GM18907 (cell line): Measurements from ENCODE around the gene NETO2.
"Not testable (repeated sequence)": the region's sequence is repeated elsewhere in the genome, so short reads cannot be mapped to it uniquely, and the experiment has no call there.

Experiments
- ATAC-seq: cut with Tn5 transposase; IDR thresholded peaks from one replicate; pipeline ENCODE4 v1.9.1; 2021; ENCODE audit warnings: mild to moderate bottlenecking, moderate library complexity; ENCODE audit not compliant: unreplicated experiment

NETO2 gene

GRCh38 chr16:47143677-47144558 lies at the start of gene NETO2:
Gene NETO2, minus strand, starts transcription at chr16:47143945. Its CDS starts 333 bp downstream, at chr16:47143612.
- ATAC-seq = peak; percentile 62

- ATAC-seq = no peak
Measured at GRCh38 chr16:47182318-47182717, 38.6 kb upstream of the NETO2 start.

GRCh38 chr16:47181066-47181465 lies 37.3 kb upstream of the NETO2 start:
- not testable (repeated sequence) for ATAC-seq

DNA sequence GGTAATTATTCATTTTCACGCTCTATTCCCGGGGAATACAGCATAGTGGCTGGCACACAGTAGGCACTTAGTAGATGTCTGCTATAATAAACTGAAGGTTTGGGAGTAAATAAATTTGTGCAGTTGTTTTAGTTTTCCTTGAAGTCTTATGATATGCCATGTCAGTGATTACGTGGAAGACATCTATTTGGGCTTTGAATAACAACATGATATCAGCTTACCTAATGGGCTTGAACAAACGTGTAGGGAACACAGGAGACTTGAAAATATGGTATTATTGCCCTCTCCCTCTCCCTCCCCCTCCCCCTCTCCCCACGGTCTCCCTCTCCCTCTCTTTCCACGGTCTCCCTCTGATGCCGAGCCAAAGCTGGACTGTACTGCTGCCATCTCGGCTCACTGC lies 36.3 kb upstream of the NETO2 start:
- ATAC-seq = no peak

GRCh38 chr16:47175152-47175551 lies 31.4 kb upstream of the NETO2 start:
- no peak for ATAC-seq

- ATAC-seq = no peak
Measured at GRCh38 chr16:47162670-47163420, 19.1 kb upstream of the NETO2 start.

GRCh38 chr16:47161464-47161863 lies 17.7 kb upstream of the NETO2 start:
- ATAC-seq = no peak

DNA sequence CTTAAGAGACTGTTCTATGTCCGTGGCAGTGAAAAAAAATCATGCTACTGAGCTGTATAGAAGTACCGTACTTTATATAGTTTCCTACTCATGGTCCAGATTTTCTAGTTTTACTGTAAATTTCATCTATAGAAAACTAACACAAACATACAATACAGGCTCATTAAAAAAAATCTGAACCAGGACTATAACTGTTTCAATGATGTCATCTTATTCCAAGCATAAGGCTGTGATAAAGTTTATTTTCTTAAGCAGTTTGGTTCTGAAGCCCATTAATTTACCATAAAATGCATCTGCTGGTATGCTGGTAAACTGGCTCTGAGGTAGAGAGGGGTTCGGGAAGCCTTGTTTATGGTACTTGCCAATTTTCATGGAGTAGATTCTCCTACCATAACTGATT lies 16.7 kb upstream of the NETO2 start:
- ATAC-seq = no peak

DNA sequence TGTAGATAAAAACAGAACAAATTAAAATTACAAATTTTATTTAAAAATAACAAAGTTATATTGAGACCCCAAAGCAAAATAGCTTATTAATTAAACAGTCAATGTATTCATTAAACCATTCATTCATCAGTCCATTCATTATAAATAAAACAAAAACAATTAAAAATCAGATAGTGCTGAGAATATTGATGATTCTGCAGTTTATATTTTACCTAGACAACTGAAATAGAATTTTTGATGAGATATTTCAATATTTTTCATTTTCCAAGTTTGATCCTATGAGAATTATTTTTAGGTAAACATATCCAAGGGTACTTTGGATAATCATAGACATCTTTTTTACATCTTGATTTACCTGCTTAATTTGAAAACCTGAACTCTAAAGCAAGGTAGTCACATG lies 15.2 kb upstream of the NETO2 start:
- no peak for ATAC-seq

DNA sequence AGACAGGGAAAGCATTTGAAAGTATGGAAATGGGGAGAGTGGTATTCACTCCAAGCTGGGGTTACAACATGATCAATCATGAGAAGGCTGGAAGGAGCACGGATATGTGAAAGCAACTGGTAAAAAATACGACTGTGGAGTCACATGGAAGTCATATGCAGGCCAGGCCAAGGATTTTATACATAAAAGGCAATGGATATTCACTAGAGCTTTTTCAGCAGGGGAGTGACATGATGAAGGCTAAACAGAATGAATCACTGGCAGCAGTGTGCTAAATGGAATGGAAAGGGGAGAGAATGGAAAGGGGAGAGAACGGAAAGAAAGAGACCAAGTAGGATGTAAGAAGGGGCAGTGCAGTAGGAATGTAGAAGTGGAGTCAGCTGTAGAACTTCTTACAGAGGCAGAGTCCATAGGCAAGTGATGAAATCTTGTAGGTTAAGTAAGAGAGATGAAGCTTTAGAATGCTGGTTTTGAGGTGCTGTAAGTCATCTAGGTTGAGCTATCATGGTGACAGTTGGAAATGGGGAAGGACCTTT lies 13.0 kb upstream of the NETO2 start:
- no peak for ATAC-seq

DNA sequence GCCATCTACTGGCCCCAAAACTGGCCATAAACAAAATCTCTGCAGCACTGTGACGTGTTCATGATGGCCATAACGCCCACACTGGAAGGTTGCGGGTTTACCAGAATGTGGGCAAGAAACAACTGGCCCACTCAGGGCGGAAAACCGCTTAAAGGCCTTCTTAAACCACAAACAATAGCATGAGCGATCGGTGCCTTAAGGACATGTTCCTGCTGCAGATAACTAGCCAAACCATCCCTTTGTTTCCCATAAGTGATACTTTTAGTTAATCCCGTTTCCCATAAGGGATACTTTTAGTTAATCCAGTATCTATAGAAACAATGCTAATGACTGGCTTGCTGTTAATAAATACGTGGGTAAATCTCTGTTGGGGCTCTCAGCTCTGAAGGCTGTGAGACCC lies 8.8 kb upstream of the NETO2 start:
- not testable (repeated sequence) for ATAC-seq

DNA sequence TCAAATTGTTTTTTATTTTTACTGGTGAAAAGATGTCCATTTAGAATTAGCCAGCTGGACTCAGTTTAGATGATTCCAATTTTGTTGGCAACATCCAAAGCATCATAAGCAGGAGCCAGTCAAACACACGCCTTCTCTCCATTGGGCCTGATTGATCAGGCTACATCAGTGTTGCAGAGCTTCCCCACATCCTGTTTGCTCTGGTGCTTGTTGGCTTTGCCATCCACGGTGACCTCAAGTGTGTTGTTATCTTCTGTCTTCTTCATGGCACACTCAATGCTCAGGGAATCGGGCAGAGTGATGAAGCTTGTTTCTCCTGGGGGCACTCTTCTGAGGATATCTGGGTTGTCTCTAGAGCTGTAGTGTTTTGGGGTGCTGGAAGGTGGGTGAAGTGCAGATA lies 6.3 kb upstream of the NETO2 start:
- no peak for ATAC-seq

GRCh38 chr16:47144559-47144877 lies 773 bp upstream of the NETO2 start:
- no peak for ATAC-seq

DNA sequence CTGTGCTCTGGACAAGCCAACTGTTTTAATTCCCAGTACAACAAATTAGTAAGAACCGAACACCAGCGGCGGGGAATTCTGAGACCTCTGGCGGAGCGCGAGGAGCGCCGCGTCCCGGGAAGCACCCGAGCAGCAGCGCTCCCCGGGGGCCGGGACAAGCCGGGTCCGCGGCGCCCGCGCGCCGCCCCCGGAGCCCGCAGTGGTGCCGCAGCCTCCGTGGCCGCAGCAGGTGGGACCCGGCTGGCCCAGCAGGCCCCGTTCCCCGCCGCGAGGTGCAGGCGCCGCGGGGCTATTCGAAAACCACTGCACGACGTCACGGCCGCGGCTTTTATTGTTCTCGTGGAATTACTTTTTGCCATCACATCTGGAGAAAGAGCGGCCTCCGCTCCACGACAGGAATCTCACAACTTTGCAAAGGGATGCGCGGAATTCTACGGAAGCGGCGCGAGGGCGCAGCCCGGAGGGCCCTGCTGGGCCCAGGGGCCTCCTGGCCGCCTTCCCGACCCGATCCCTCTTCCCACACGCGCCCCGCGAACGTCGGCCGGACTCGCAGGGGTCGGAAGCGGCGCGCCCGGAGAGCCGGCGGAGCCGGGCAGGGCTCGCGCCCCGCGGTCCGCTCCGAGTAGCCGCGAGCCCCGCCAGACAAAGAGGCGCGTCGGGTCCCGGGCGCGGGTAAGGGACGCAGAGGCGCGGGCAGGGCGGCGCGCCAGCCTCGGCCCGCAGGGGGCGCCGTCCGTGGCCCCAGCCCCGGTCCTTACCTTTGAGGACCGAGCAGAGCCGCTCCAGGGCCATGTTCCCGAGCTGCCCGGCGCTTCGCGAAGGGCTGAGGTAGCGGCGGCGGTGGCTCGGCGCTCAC lies 696 bp downstream of the NETO2 start:
- peak; percentile 68 for ATAC-seq

DNA sequence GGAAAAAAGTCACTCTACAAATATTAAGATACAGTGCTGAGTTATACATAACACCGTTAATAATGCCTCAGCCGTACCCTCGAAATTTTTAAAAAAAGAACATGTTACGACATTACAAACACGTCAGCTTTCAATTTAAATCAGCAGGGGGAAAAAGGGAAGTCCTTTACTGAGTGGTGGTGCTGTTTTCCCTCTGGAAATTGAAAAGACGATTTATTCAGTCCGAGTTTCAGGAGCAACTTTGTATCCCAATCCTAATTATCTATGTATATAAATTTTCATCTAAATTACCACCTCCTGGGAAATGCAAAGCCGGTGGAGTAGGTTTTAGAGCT lies 1.3 kb downstream of the NETO2 start:
- ATAC-seq = no peak

DNA sequence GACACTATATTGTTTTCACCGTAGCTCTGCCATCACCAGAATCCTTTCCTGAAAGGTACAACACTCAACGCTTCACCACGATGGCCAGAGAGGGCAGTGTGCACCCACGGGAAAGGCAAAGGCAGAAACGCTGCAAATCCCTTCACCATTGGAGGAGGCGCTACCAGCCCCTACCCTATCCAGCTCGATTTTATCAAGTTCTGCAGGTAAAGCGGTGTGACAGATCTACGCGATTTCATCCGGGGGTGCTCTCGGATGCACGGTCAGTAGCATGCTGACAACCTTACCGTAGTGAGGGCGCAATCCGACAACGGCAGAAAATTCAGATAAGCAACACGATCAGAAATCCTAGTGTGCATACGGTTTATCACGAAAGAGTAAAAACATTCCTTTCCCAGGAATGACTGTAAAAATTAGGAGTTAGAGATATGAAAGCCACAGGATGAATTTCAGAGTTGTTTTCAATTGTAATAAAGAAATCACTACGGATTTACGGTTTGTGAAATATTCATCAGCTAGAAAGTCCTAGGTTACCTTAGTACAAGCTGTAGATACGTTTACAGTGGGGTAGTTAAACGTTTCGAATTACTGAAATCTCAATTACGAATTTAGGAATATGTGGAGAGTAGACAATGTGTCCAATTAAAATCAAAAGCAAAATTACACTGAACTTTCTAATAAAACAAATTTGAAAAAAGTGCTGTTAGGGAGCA lies 1.8 kb downstream of the NETO2 start:
- ATAC-seq = peak; percentile 54

DNA sequence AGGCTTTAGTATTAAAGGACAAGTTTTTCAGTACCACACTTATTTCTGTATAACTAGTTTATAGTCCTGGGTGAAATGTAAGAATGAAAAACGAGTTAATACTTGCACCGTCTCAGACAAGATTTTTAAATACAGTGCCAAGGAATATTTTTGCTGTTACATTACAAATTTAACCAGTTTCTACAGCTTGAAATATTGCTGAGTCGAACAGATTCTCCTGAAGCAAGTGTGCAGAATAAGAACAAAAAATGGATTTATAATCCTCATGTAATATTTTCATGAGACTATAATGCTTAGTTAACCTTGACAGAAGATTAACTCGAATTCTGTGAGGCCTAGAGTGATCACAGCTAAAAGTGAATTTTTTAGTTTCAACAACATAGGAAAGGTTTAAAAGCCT lies 3.1 kb downstream of the NETO2 start:
- no peak for ATAC-seq

GRCh38 chr16:47139561-47140185 lies 4.1 kb downstream of the NETO2 start:
- ATAC-seq = no peak

- not testable (repeated sequence) for ATAC-seq
Measured at GRCh38 chr16:47137925-47138324, 5.8 kb downstream of the NETO2 start.
